Right cardiac atrium (tissue), 5 donors: Measurements from ENCODE around the gene USP2. TPM values are rescaled to one million over a fixed set of nuclear protein-coding genes. Genes with fewer than 3 reads are reported as not detected.

Source experiments
- ATAC-seq, 2 donors: fragments of 200-7000 bp; cut with Tn5 transposase; one replicate each; pipeline versions ENCODE4 v1.8.0 to v1.9.1; 2020; ENCODE audit warnings: moderate library complexity in 2 of 2, mild to moderate bottlenecking in 1 of 2
- DNase-seq, 3 donors: peaks; one replicate each; pipeline ENCODE4 v3.0.0-alpha.2; 2020
- H3K27ac ChIP-seq: one replicate; pipeline ENCODE4 v1.5.1; 2013; ENCODE audit warnings: mild to moderate bottlenecking, low read length, control low read depth, moderate library complexity
- H3K27me3 ChIP-seq: one replicate; pipeline ENCODE4 v1.6.1; 2013; ENCODE audit not compliant: control insufficient read depth, insufficient read depth
- H3K4me1 ChIP-seq: one replicate; pipeline ENCODE4 v1.6.1; 2013; ENCODE audit warnings: low read length; ENCODE audit not compliant: control insufficient read depth, insufficient read depth
- H3K4me3 ChIP-seq: one replicate; pipeline ENCODE4 v1.5.1; 2013; ENCODE audit warnings: low read length, control low read depth
- H3K9me3 ChIP-seq: one replicate; pipeline ENCODE4 v1.6.1; 2013; ENCODE audit warnings: low read length; ENCODE audit not compliant: control insufficient read depth
- WGBS: extraction: QIAGEN DNeasy Blood & Tissue Kit; methylation state at CpG from one replicate; pipeline ENCODE4 v1.1.7; 2013; 5-methylcytosine and 5-hydroxymethylcytosine counted together
- intact Hi-C, 4 donors: fragments of 100-400 bp; cut with DNase I; formaldehyde crosslinking; loops; one replicate each; pipeline versions ENCODE4 v1.11.0 to v1.14.0; 2022 to 2023
- polyA plus RNA-seq: library from polyadenylated mRNA; stranded (reverse); fragments of 200-250 nt; gene quantifications from one replicate; pipeline ENCODE4 v1.2.3, GENCODE V29; 2013
- total RNA-seq, 4 donors: library from RNA; stranded (reverse); fragmentation: NEBNext Ultra II Directional; extraction: Animal tissue kit (Norgen Biotek cat#: 25700); gene quantifications; one replicate each; pipeline ENCODE4 v1.2.1, GENCODE V29; 2021
- donor health status: healthy with polysubstance abuse.
- donor health status: DM: no; HTN: yes; CAD: no.
- donor health status: DM: no; HTN: no; CAD: no.
- donor health status: DM: no; HTN: yes; CAD: no; lungs with severe emphysema.
- donor health status: DM: yes; HTN: yes; CAD: no.

USP2 gene
- total and polyA plus RNA-seq, 5 donors: 57.1 to 98.4 (median 93.1) TPM

DNA sequence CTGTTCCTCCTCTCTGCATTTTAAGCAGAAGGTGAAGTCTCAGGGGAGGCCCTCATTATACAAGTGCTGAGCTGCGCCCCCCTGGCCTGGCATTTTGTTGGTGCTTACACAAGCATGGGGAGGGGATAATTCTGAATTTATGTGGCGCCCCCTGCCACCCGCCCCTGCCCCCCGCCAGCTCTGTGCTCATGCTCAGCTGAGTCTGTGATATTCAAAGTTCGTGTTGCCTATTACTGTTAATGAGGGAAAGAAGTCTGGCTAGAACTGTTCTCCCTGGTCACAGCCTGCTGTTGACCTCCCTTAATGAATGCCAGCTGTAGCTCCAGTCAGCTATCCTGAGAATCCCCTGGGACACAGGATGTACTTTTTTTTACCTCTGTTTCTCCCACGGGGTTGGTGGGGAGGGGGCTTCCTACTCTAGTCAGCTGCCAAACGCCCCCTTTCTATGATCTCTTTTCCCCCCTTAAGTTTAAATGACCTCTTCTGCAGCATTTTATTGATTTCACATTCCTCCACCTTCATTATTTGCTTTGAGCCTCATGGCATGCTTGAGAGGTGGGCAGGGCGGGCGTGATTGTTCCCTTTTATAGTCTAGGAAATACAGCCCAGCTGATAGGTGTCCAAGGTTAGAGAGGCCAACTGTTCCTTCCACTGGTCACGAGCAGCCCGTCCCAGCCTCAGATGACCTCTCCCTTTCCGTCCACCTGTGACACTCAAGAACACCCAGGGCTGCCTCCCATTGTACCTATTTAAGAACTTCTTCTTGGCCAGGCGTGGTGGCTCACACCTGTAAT, 12.2 kb downstream of the USP2 start:
- H3K27ac ChIP-seq: peak overlapping the region; percentile 88
- WGBS: 63% methylated on average over 13 of the region's 13 CpGs
- no peak for ATAC-seq
- H3K27me3 ChIP-seq: no peaks in the 10 kb centered on the region
- no peak overlapping the region for H3K4me3 ChIP-seq
- intact Hi-C loops: no loop called here
- peaks cover 17% of the 10 kb centered on the region for H3K4me1 ChIP-seq
- DNase-seq: no peak
- no peaks in the 10 kb centered on the region for H3K9me3 ChIP-seq

DNA sequence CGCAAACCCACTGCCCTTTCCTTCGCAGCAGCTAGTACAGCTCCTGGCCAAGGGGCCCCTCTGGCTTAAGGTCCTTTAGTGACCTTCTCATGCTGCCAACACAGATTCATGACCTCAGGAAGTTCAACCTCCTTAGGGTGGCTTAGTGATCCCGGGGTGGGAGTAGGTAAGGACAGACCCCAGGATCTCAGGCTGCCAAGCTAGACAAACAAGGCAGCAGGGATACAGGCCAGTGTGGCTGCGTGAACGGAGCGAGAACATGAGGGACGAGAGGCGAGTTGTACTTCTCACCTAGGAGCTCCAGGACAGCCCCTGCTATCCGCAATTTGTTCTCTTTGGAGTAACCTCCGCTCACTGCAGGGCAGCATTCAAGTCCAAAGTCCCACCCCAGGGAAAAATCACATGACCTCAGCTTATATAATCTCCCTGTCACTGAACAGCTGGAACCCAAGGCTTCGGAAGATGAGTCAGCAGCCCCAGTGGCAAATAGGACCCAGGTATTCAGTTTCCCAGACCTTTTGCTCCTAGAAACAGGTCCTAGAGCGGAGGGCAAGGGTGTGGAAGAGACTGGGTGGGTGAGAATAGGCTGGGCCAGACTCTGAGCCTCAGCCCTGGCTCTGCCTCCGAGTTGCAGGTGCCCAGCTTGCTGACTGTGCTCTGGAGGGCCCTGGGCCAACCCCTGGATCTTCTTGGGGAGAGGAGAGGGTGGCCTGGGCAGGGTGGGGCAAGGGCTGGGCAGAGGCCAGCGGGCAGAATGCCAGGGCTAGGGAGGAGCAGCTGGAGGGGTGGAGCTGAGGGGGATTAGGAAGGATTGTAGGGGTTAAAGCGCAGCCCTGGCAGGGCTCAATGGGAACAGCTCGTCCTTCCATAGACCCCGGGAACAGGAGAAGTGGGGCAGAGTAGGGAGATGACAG, 13.1 kb downstream of the USP2 start:
- DNase-seq: peak; percentile 57 to 89 (median 84)
- intact Hi-C loops: no loop called here
- 40% methylated on average over 17 of the region's 17 CpGs for WGBS
- H3K27ac ChIP-seq: peak overlapping the region; percentile 88
- no peaks in the 10 kb centered on the region for H3K9me3 ChIP-seq
- H3K27me3 ChIP-seq: no peaks in the 10 kb centered on the region
- H3K4me1 ChIP-seq: peaks cover 13% of the 10 kb centered on the region
- ATAC-seq: peak; percentile 15 to 42
- H3K4me3 ChIP-seq: no peak overlapping the region

DNA sequence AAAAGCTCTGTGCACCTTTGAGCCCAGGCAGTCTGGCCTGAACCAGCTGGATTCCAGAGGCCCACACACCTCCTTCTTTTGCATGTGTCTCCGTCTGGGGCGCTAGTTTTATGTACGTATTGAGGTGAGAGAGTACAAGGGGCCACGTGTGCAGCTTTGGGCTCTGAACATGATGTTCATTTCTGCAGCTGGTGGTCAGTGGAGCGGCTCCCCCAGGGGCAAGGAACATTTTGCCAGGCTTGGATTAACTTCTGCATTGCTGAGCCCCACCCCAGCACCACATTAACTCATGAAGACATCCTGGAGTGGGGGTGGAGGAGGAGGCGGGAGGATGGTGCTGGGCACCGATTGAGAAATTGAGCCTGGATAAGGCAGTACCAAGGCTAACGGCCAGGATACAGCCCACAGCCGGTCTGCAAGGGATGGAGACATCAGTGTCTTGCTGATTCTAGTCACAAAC, 13.8 kb downstream of the USP2 start:
- intact Hi-C loops: no loop called here
- Histone ChIP-seq H3K27me3 (no peaks in the 10 kb centered on the region), H3K9me3 (no peaks in the 10 kb centered on the region), H3K4me1 (peaks cover 13% of the 10 kb centered on the region), H3K27ac (peak overlapping the region; percentile 88), H3K4me3 (no peak overlapping the region)
- 58% methylated on average over 9 of the region's 9 CpGs for WGBS
- DNase-seq (no peak), ATAC-seq (no peak)

DNA sequence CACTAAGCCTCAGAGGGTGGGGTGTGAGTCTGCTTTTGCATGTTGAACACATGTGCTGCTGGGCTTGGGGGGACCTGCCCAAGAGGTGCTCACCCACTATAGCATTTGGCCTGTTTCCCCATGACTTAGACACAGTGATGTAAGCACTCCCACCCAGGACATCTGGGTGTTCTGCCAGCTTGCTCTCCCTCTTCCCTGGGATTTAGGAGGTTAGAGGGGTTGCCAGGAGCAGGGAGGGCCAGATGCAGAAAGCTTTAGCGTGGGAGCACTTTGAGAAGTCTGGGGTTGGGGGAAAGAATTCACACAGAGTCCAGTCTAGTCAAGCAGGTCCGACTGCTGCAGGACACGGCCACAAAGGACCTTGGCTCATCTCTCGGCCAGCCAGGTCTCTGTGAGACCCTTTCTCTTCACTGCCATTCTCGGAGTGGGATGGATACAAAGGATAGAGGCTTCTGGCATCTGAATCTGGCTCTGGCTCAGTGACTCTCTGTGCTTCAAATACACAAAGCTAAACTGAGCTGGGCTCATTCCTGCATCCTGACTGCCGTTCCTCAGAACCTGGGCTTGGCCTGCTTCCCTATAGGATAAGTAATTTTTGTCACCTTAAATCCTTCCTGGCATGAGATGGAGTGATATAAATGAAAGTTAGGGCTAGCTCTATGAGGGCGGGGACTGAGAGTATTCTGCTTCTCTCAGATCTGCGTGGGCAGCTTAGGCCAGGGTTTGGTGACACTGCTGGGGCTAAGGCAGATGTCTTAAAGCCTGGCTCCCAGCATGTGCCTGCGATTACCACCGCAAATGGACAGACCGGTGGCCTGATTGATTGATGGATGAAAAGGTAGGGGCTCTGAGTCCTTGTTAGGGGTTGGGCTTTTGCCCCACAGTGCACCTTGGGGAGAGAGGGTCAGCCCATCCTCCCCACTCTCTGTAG, 14.5 kb downstream of the USP2 start:
- Histone ChIP-seq H3K4me3 (no peak overlapping the region), H3K27me3 (no peaks in the 10 kb centered on the region), H3K27ac (peak overlapping the region; percentile 88), H3K4me1 (peaks cover 13% of the 10 kb centered on the region), H3K9me3 (no peaks in the 10 kb centered on the region)
- intact Hi-C loops: no loop called here
- ATAC-seq: no peak
- DNase-seq: no peak
- WGBS: 58% methylated on average over 11 of the region's 11 CpGs

DNA sequence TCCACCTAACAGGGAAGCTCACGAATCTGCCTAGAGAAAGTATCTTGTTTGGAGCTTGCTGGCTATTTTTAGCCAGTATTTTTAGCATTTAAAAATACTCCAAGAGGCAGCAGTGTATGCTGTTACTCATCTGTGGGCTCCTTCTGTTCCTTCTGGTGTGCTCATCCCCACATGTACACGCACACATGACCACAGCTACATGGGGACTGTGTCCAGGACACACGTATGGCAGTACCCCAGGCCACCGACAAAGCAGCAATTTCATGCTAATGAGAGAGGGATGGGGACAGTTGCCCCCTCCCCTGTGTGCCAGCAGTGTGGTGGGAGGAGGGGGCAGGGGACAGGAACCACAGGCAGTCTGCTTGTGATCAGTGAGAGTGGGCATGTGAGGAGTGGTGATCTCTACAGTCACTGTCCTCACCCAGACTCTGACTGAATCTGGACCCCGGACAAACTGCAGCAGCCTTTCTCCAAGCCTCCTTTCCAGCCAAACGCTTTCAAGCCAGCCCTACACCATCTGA, 16.4 kb downstream of the USP2 start:
- H3K9me3 ChIP-seq: no peaks in the 10 kb centered on the region
- peak overlapping the region; percentile 60 for H3K4me3 ChIP-seq
- H3K27me3 ChIP-seq: no peaks in the 10 kb centered on the region
- H3K27ac ChIP-seq: peak overlapping the region; percentile 42
- DNase-seq (no peak), ATAC-seq (peak in 1 of 2 donors; percentile 7)
- WGBS: 58% methylated on average over 6 of the region's 6 CpGs
- H3K4me1 ChIP-seq: peaks cover 9% of the 10 kb centered on the region
- intact Hi-C loops: no loop called here

DNA sequence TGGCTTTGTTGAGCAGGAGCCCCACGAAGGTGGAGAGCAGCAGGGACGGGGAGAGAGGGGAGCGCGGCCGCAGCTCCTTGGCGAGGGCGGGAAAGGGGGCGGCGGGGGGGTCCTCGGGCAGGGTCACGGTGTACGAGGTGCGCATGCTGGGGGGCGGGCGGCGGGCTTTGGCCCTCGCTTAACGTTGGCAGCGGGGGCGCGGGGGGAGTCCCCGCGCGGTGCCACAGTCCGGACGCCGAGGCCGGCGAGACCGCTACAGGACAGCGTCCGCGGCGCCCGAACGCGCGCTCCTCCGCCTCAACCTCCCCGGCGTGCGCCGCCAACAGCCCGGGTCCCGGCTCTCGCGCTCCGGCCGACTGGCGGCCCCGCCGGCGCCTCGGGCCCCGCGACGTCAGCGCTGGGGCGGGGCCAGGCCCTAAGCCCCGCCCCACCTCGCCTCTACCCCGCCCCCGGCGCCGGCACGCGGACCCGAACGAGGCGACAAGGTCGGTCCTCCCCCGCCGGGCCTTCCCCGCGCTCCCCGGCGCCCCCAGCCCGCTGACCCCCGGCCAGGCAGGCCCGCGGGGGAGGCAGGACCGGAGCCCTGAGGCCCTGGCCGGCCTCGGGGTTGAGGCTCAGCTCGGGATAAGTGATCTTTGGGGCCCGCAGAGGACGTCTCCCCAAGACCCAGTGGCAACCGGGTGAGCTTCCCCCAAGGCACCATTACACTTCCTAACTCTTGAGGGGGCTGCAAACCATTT, 17.5 kb downstream of the USP2 start:
- DNase-seq (peak; percentile 69 to 90 (median 87)), ATAC-seq (peak; percentile 56 to 66)
- peak overlapping the region; percentile 82 for H3K27ac ChIP-seq
- intact Hi-C loops: no loop called here
- H3K27me3 ChIP-seq: no peaks in the 10 kb centered on the region
- peak overlapping the region; percentile 60 for H3K4me3 ChIP-seq
- H3K4me1 ChIP-seq: peaks cover 9% of the 10 kb centered on the region
- 2% methylated on average over 88 of the region's 88 CpGs for WGBS
- no peaks in the 10 kb centered on the region for H3K9me3 ChIP-seq

DNA sequence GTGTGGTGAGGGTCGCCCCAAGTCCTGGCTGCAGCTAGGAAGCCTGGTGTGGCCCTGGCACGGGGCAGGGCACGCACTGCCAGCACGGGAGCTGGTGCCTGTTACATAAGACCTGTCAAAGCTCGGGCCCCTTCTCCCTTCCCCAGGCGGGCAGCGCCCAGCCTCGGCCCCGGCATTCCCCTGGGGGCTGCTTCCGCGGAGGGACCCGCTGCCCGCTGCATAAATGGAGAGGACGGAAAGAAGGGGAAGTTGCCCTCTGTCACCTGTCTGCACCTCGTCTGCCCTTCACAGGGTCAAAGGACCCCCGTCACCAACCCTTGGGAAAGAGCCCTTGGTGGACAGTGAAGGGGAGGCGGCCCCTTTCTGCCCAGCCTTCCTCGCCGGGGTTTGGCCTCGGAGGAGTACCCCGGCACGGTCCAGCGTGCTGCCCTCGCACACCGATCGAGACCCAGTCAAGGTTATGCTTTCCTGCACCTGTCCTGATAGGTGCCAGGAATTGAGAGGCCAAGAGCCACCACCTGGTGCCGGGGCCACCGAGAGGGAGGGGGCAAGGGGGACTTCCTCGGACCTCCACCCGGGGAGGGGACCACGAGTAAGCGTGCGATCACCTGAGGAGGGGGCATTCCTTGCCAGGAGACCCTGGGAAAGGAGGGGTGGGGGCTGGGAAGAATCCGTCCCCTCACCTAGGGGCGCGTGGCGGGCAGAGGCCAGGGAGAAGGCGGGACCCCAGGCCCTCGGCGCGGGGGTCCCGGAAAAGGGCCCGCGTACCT, 18.2 kb downstream of the USP2 start:
- intact Hi-C loops: no loop called here
- H3K9me3 ChIP-seq: no peaks in the 10 kb centered on the region
- WGBS: 35% methylated on average over 44 of the region's 44 CpGs
- ATAC-seq: peak; percentile 13 to 14
- peak overlapping the region; percentile 82 for H3K27ac ChIP-seq
- peak overlapping the region; percentile 60 for H3K4me3 ChIP-seq
- no peaks in the 10 kb centered on the region for H3K27me3 ChIP-seq
- DNase-seq: peak in 2 of 3 donors; percentile 71 to 76
- H3K4me1 ChIP-seq: peaks cover 9% of the 10 kb centered on the region

DNA sequence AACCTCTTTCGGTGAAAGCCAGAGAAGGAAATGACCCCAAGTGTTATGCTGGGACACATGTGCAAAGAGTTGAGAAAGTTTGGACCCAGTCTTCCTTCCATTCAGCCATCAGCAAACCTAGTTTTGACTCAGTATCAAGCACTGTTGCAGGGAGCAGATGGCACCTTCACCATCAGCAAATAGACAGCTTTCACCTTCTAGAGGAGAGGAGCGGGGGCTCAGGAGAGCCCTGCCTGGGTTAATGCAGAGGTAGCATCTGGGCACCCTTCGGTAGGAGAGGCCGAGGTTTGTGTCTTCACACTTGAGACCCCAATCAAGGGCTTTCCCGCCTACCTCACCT, 18.8 kb downstream of the USP2 start:
- Histone ChIP-seq H3K9me3 (no peaks in the 10 kb centered on the region), H3K4me1 (peaks cover 7% of the 10 kb centered on the region), H3K4me3 (peak overlapping the region; percentile 60), H3K27me3 (no peaks in the 10 kb centered on the region), H3K27ac (peak overlapping the region; percentile 82)
- ATAC-seq: no peak
- DNase-seq: no peak
- intact Hi-C loops: no loop called here
- WGBS: 64% methylated on average over 5 of the region's 5 CpGs

DNA sequence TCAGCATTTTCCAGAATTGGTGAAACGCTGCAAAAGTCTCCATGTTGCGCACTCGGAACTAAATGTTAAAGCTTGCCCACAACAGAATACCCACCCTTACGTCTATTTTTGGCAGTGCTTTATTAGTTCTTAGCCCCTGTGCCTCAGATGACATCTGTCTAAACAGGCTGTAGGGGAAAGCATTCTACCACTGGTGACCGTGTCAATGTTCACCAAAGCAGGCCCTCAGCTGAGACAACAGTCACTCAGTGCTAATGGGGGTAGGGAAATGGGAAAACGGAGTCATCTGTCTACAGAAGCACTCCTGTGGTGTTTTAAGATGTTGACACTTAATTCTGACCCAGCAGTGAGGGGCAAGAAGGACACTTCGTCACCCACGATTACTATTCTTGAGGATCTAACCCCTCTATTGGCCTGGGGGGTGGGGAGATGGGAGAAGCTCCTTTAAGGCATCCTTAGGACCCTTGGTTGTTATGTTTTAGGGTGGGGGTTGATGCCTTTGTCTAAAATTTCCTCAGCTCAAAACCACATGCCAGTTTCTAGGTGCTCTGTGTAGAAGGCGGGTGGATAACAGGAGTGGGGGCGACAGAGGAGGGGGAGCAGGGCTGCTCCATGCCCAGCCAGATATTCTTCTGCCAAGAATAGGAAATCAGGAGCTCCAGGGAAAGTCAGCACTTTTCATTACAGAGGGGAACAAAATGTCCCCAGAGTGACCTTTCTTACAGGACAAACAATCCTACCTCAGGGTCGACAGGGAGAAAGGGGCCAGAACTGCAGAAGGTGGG, 19.4 kb downstream of the USP2 start:
- Histone ChIP-seq H3K4me3 (peak overlapping the region; percentile 60), H3K4me1 (peaks cover 1% of the 10 kb centered on the region), H3K27ac (peak overlapping the region; percentile 82), H3K9me3 (no peaks in the 10 kb centered on the region), H3K27me3 (no peaks in the 10 kb centered on the region)
- ATAC-seq: peak in 1 of 2 donors; percentile 12
- intact Hi-C loops: no loop called here
- WGBS: 52% methylated on average over 11 of the region's 11 CpGs
- DNase-seq: no peak
